Skeletal muscle cell (primary cell): ENCODE measurements around the gene RPS6KB2.
A peak's percentile ranks its signal among the peaks of the same experiment; 100 is the strongest.

Experiments used
- DNase-seq: peaks from one replicate; pipeline ENCODE4 v3.0.0-alpha.2; 2010; ENCODE audit warnings: low read depth
- H3K4me3 ChIP-seq: 2 replicates; pipeline ENCODE4 v1.5.1; 2011; ENCODE audit warnings: low read depth, mild to moderate bottlenecking, control low read depth, low read length, moderate library complexity

Gene RPS6KB2

GRCh38 chr11:67482275-67482826, 54.1 kb downstream of the RPS6KB2 start:
- DNase-seq: no peak
- peak overlapping the region; percentile 64 for H3K4me3 ChIP-seq

GRCh38 chr11:67482827-67483798, 54.8 kb downstream of the RPS6KB2 start, which contains the start of gene AIP:
Gene AIP, plus strand, starts transcription at chr11:67483026. Its CDS starts 133 bp downstream, at chr11:67483159.
- DNase-seq: peak; percentile 90
- H3K4me3 ChIP-seq: peak within 1 kb of the TSS; percentile 64

GRCh38 chr11:67483831-67484665, 55.8 kb downstream of the RPS6KB2 start:
- peak overlapping the region; percentile 64 for H3K4me3 ChIP-seq
- DNase-seq: no peak

GRCh38 chr11:67484847-67485311, 56.6 kb downstream of the RPS6KB2 start:
- DNase-seq: no peak
- no peak overlapping the region for H3K4me3 ChIP-seq
